CD4-positive, alpha-beta T cell treated with Interleukin-12 subunit alpha and Interleukin-12 subunit beta, for 1 hour (primary cell): ENCODE data around the gene CCDC92.

Experiments used
- DNase-seq: peaks from one replicate; pipeline ENCODE4 v3.0.0-alpha.2; 2020

CCDC92 gene

GRCh38 chr12:123905319-123905925, 67.2 kb downstream of the CCDC92 start:
- peak; percentile 74 for DNase-seq

- DNase-seq, result no peak
These were observed 69.1 kb downstream of the CCDC92 start for GRCh38 chr12:123903301-123904065.

GRCh38 chr12:123902821-123903220, 69.8 kb downstream of the CCDC92 start:
- DNase-seq, result no peak

GRCh38 chr12:123900871-123901376, 71.7 kb downstream of the CCDC92 start:
- no peak for DNase-seq

GRCh38 chr12:123899368-123899767, 73.3 kb downstream of the CCDC92 start:
- DNase-seq, result no peak

GRCh38 chr12:123898673-123899072, 74.0 kb downstream of the CCDC92 start:
- no peak for DNase-seq

GRCh38 chr12:123897221-123897620, 75.4 kb downstream of the CCDC92 start:
- DNase-seq, result no peak

GRCh38 chr12:123896767-123897166, 75.9 kb downstream of the CCDC92 start:
- no peak for DNase-seq

GRCh38 chr12:123895451-123895850, 77.2 kb downstream of the CCDC92 start:
- DNase-seq, result no peak

- DNase-seq, result no peak
These were observed 77.7 kb downstream of the CCDC92 start for GRCh38 chr12:123894823-123895345.

GRCh38 chr12:123893276-123893675, 79.4 kb downstream of the CCDC92 start:
- DNase-seq, result no peak

GRCh38 chr12:123892853-123893252, 79.8 kb downstream of the CCDC92 start:
- DNase-seq, result no peak

GRCh38 chr12:123892180-123892559, 80.5 kb downstream of the CCDC92 start:
- DNase-seq, result no peak

- DNase-seq, result no peak
These were observed 81.0 kb downstream of the CCDC92 start for GRCh38 chr12:123891516-123892179.

- no peak for DNase-seq
These were observed 81.6 kb downstream of the CCDC92 start for GRCh38 chr12:123891011-123891410.

- DNase-seq, result no peak
These were observed 82.1 kb downstream of the CCDC92 start for GRCh38 chr12:123890536-123890902.

GRCh38 chr12:123889848-123890535, 82.6 kb downstream of the CCDC92 start:
- no peak for DNase-seq

GRCh38 chr12:123888989-123889388, 83.6 kb downstream of the CCDC92 start:
- no peak for DNase-seq

- no peak for DNase-seq
These were observed 85.6 kb downstream of the CCDC92 start for GRCh38 chr12:123886931-123887582.

GRCh38 chr12:123886258-123886657, 86.4 kb downstream of the CCDC92 start:
- DNase-seq, result no peak
